NT2/D1 (cell line): ENCODE results near the gene ENPEP.

ENCODE experiments used
- YY1 ChIP-seq: IDR thresholded peaks from 2 replicates; pipeline ENCODE4 v1.6.1; 2011; ENCODE audit not compliant: insufficient read length, insufficient read depth
- ZNF274 ChIP-seq: IDR thresholded peaks from 2 replicates; pipeline ENCODE4 v1.6.1; 2011; ENCODE audit warnings: mild to moderate bottlenecking, low read depth, low read length

- TF ChIP-seq ZNF274 (no peak), YY1 (no peak)
These were observed 120.5 kb downstream of the ENPEP start for GRCh38 chr4:110596431-110596830.
